NOMO-1 (cell line): ENCODE data around the gene BOK.

Source experiments
- DNase-seq, 2 experiments: peaks; one replicate each; lab custom pipeline; 2025; ENCODE audit not compliant: unreplicated experiment in 2 of 2; lab: John Stamatoyannopoulos, UW

The BOK gene

GRCh38 chr2:241617431-241618154, 59.0 kb downstream of the BOK start:
- DNase-seq, result no peak

GRCh38 chr2:241618296-241618805, 59.8 kb downstream of the BOK start:
- no peak for DNase-seq

GRCh38 chr2:241618829-241619228, 60.3 kb downstream of the BOK start:
- DNase-seq, result no peak

GRCh38 chr2:241619597-241620418, 61.3 kb downstream of the BOK start:
- no peak for DNase-seq

GRCh38 chr2:241620419-241620769, 61.8 kb downstream of the BOK start:
- DNase-seq, result no peak
